HepG2 (cell line): Measurements from ENCODE around the gene MIF4GD. TPM values are rescaled to one million over a fixed set of nuclear protein-coding genes. Genes with fewer than 3 reads are reported as not detected.

Experiments used
- ATAC-seq: fragments of 200-7000 bp; cut with Tn5 transposase; 3 replicates; pipeline ENCODE4 v1.9.1; 2020; ENCODE audit warnings: mild to moderate bottlenecking, moderate library complexity
- BruUV-seq: library from RNA; stranded (reverse); fragments of 400-500 nt; replicated peaks from 2 replicates; lab custom pipeline; 2021; lab: Mats Ljungman, UMichigan
- CTCF ChIA-PET: fragments of 300-600 bp; formaldehyde crosslinking; extraction: SDS; loops from one replicate; lab custom pipeline; 2021; ENCODE audit warnings: low total read pairs, inconsistent platforms, low intra/inter-chr PET ratio; lab: Yijun Ruan, JAX
- POLR2A ChIA-PET: fragments of 350-600 bp; sonication (Branson Sonifier 250); formaldehyde crosslinking; loops from one replicate; lab custom pipeline; 2020; ENCODE audit warnings: antibody characterized with exemption, inconsistent platforms; lab: Yijun Ruan, JAX
- DNase-seq: peaks from one replicate; pipeline ENCODE4 v3.0.0-alpha.2; 2015; ENCODE audit warnings: low spot score
- FAIRE-seq: peaks from 3 replicates; lab custom pipeline; 2011; peaks lifted over from hg19 to GRCh38; lab: Jason Lieb, UNC
- H2AFZ ChIP-seq: one replicate; pipeline ENCODE4 v1.6.1; 2011; ENCODE audit warnings: low read length, inconsistent platforms
- H3K27ac ChIP-seq: fragments of 300-600 bp; 3 replicates; pipeline ENCODE4 v1.8.0; 2011; ENCODE audit warnings: mixed run types, mild to moderate bottlenecking, mixed read lengths, low read length, inconsistent platforms; ENCODE audit not compliant: insufficient read depth; ENCODE audit errors: extremely low read length
- H3K27me3 ChIP-seq, 2 experiments: fragments of 200-600 bp in 1 of 2; 2 replicates in 1 of 2; 3 replicates in 1 of 2; pipeline versions ENCODE4 v1.6.0 to v1.8.0; 2011; ENCODE audit warnings: low read length in 2 of 2, mild to moderate bottlenecking in 2 of 2, moderate library complexity in 2 of 2, inconsistent platforms in 1 of 2; ENCODE audit not compliant: insufficient read depth in 2 of 2, control insufficient read depth in 1 of 2
- H3K36me3 ChIP-seq, 2 experiments: fragments of 200-600 bp in 1 of 2; replicated peaks in 1 of 2; 2 replicates in 1 of 2; 3 replicates in 1 of 2; pipeline versions ENCODE4 v1.5.1 to v1.8.0; 2011; ENCODE audit warnings: low read length in 2 of 2, inconsistent platforms in 1 of 2; ENCODE audit not compliant: insufficient read depth in 2 of 2, control insufficient read depth in 1 of 2
- H3K4me1 ChIP-seq: 2 replicates; pipeline ENCODE4 v1.5.1; 2012; ENCODE audit warnings: low read length, inconsistent platforms; ENCODE audit not compliant: insufficient read depth
- H3K4me2 ChIP-seq: 2 replicates; pipeline ENCODE4 v1.6.0; 2011; ENCODE audit warnings: low read depth, low read length, inconsistent platforms
- H3K4me3 ChIP-seq, 3 experiments: fragments of 200-600 bp in 1 of 3; sonication (generic), shearing (Covaris generic) in 1 of 3; replicated peaks in 1 of 3; 2 replicates each; pipeline ENCODE4 v1.5.1; 2011 to 2016; ENCODE audit warnings: low read length in 3 of 3, inconsistent platforms in 2 of 3, low read depth in 2 of 3, mild to moderate bottlenecking in 2 of 3, control low read depth in 1 of 3, mixed read lengths in 1 of 3; ENCODE audit not compliant: insufficient read depth in 1 of 3
- H3K79me2 ChIP-seq: one replicate; pipeline ENCODE4 v1.6.1; 2011; ENCODE audit warnings: low read length, inconsistent platforms; ENCODE audit not compliant: insufficient read depth
- H3K9ac ChIP-seq: 2 replicates; pipeline ENCODE4 v1.6.0; 2011; ENCODE audit warnings: mild to moderate bottlenecking, low read depth, low read length, inconsistent platforms; ENCODE audit not compliant: insufficient read depth
- H3K9me3 ChIP-seq: 2 replicates; pipeline ENCODE4 v1.5.1; 2012; ENCODE audit warnings: mild to moderate bottlenecking, low read length
- H4K20me1 ChIP-seq: 2 replicates; pipeline ENCODE4 v1.6.0; 2011; ENCODE audit warnings: inconsistent platforms, mild to moderate bottlenecking, low read length, moderate library complexity; ENCODE audit not compliant: insufficient read depth
- CBFB ChIP-seq: sonication (generic); formaldehyde crosslinking; IDR thresholded peaks from 2 replicates; pipeline ENCODE4 v1.4.0; 2020; ENCODE audit warnings: missing genetic modification reagents
- KLF9 ChIP-seq: IDR thresholded peaks from 2 replicates; pipeline ENCODE4 v1.6.1; 2016; ENCODE audit warnings: low read depth
- MTF1 ChIP-seq: sonication (generic); formaldehyde crosslinking; IDR thresholded peaks from 2 replicates; pipeline ENCODE4 v1.5.0; 2020; ENCODE audit warnings: missing genetic modification reagents
- NFIB ChIP-seq: sonication (generic); formaldehyde crosslinking; IDR thresholded peaks from 2 replicates; pipeline ENCODE4 v1.9.0; 2021; ENCODE audit warnings: missing genetic modification reagents, mild to moderate bottlenecking, borderline replicate concordance
- POGZ ChIP-seq: sonication (generic); formaldehyde crosslinking; IDR thresholded peaks from 2 replicates; pipeline ENCODE4 v1.4.0; 2020; ENCODE audit warnings: mild to moderate bottlenecking, missing genetic modification reagents
- RERE ChIP-seq: IDR thresholded peaks from 2 replicates; pipeline ENCODE4 v1.6.1; 2016; ENCODE audit warnings: low read depth, missing genetic modification reagents, missing compliant biosample characterization
- SKIL ChIP-seq: sonication (generic); formaldehyde crosslinking; IDR thresholded peaks from 2 replicates; pipeline ENCODE4 v1.8.0; 2022; ENCODE audit warnings: missing genetic modification reagents, mild to moderate bottlenecking, moderate library complexity, borderline replicate concordance
- ZBTB26 ChIP-seq: IDR thresholded peaks from 2 replicates; pipeline ENCODE4 v1.6.1; 2016; ENCODE audit warnings: missing compliant biosample characterization, missing genetic modification reagents, borderline replicate concordance
- ZNF253 ChIP-seq: sonication (generic); formaldehyde crosslinking; IDR thresholded peaks from 2 replicates; pipeline ENCODE4 v1.8.0; 2022; ENCODE audit warnings: mild to moderate bottlenecking, missing genetic modification reagents, borderline replicate concordance
- ZNF333 ChIP-seq: sonication (generic); formaldehyde crosslinking; IDR thresholded peaks from 2 replicates; pipeline ENCODE4 v1.4.0; 2020; ENCODE audit warnings: mild to moderate bottlenecking, missing genetic modification reagents, borderline replicate concordance
- ZNF432 ChIP-seq: sonication (generic); formaldehyde crosslinking; IDR thresholded peaks from 2 replicates; pipeline ENCODE4 v1.5.0; 2020; ENCODE audit warnings: missing genetic modification reagents, mild to moderate bottlenecking, borderline replicate concordance
- ZNF781 ChIP-seq: sonication (generic); formaldehyde crosslinking; IDR thresholded peaks from 2 replicates; pipeline ENCODE4 v1.5.1; 2020; ENCODE audit warnings: borderline replicate concordance, mild to moderate bottlenecking, missing genetic modification reagents; ENCODE audit errors: not compliant biosample characterization
- WGBS: methylation state at CpG from one replicate; pipeline ENCODE4 v1.1.6; 2017; ENCODE audit warnings: low lambda C conversion rate; 5-methylcytosine and 5-hydroxymethylcytosine counted together
- in situ Hi-C: cut with HindIII; loops from 2 replicates; pipeline ENCODE4 v1.10.0; 2017; ENCODE audit warnings: low pct_unique_long_range_greater_than_20kb; ENCODE audit not compliant: extremely low pct_ligation_motif_present
- intact Hi-C: fragments of 100-400 bp; cut with micrococcal nuclease; formaldehyde crosslinking; loops from one replicate; pipeline ENCODE4 v1.10.0; 2022; ENCODE audit not compliant: unreplicated experiment
- polyA plus RNA-seq, 8 experiments: library from polyadenylated mRNA; depleted of rRNA in 3 of 8; stranded (reverse) in 7 of 8; unstranded in 1 of 8; fragments of >200 nt; fragmentation: Illumina TruSeq in 4 of 8; extraction: Trizol in 4 of 8; gene quantifications; 2 replicates each; pipeline versions ENCODE4 v1.2.1 to v1.2.3, GENCODE V29; 2011 to 2016; ENCODE audit warnings: low read depth in 4 of 8, missing spikeins in 1 of 8, mixed read lengths in 1 of 8; ENCODE audit not compliant: insufficient read depth in 1 of 8
- total RNA-seq, 5 experiments: library from RNA; depleted of rRNA; stranded (reverse); fragments of >200 nt; fragmentation: Illumina TruSeq; extraction: Trizol; gene quantifications; 2 replicates each; pipeline ENCODE4 v1.2.3, GENCODE V29; 2016; ENCODE audit warnings: low read depth in 1 of 5

MIF4GD gene
- total and polyA plus RNA-seq, 2 of the 13 experiments (the other 11 are each of a cell fraction or from before 2014, with no cell fraction given), result 14.0 to 28.0 TPM

GRCh38 chr17:75272848-75273184, 1.8 kb upstream of the MIF4GD start:
- ATAC-seq, result no peak
- 96% methylated on average over 3 of the region's 3 CpGs for WGBS
- no peak for DNase-seq
- TF ChIP-seq MTF1 (CRISPR knock-in tag) (no peak), NFIB (CRISPR knock-in tag) (0 out of 2 replicates have a peak, but pooled peaks have one; percentile 29), CBFB (peak; percentile 25; the same call in 1 of the 2 replicates), SKIL (CRISPR knock-in tag) (no peak), POGZ (CRISPR knock-in tag) (no peak), ZBTB26 (no peak), ZNF253 (CRISPR knock-in tag) (no peak), RERE (CRISPR knock-in tag) (no peak), KLF9 (CRISPR knock-in tag) (no peak), ZNF781 (CRISPR knock-in tag) (no peak), ZNF432 (CRISPR knock-in tag) (no peak), ZNF333 (0 out of 2 replicates have a peak, but pooled peaks have one; percentile 21)
- CTCF ChIA-PET, result no interaction called here
- intact Hi-C loops (no loop called here), in situ Hi-C loops (no loop called here)
- Histone ChIP-seq H3K9ac (no peak overlapping the region), H3K4me1 (peaks cover 33% of the 10 kb centered on the region), H4K20me1 (no peaks in the 10 kb centered on the region), H3K79me2 (peaks cover 6% of the 10 kb centered on the region), H3K4me2 (no peak overlapping the region), H3K27ac (no peak overlapping the region), H2AFZ (no peak overlapping the region), H3K36me3 (peaks cover 10 to 27% of the 10 kb centered on the region in 2 experiments; a peak in 4 of 5 replicates), H3K4me3 (no peak overlapping the region), H3K9me3 (no peaks in the 10 kb centered on the region), H3K27me3 (no peaks in the 10 kb centered on the region)
- POLR2A ChIA-PET, result interaction anchor here (1.1 to 6.6 kb wide), 5 partner anchors 9 to 133 kb away, joined by 3 to 93 read pairs (median 43); partner anchors contain the start of genes GGA3, MRPS7 and SLC25A19
- BruUV-seq, result no TSS peak
- FAIRE-seq, result no peak
